ENCODE data around the gene BMI1. TPM values are rescaled to one million over a fixed set of nuclear protein-coding genes. Genes with fewer than 3 reads are reported as not detected.

Gene BMI1
- total RNA-seq, 1 experiment from 2014 or later: 124 TPM

GRCh38 chr10:22345301-22346095, 24.6 kb downstream of the BMI1 start, which contains the start of gene SPAG6:
Gene SPAG6, plus strand, starts transcription at chr10:22345496. Its CDS starts 116 bp downstream, at chr10:22345612.
- Histone ChIP-seq H3K4me2 (ENCODE audit: low read length) (no peak within 1 kb of the TSS), H3K9me3 (ENCODE audit: low read length) (no peaks in the 10 kb centered on the region), H3K9me2 (replicated peaks; ENCODE audit: low read length) (no peaks in the 10 kb centered on the region), H3K27ac (ENCODE audit: low read length) (no peak within 1 kb of the TSS), H3K4me1 (ENCODE audit: insufficient read depth, low read length) (peaks cover 10% of the 10 kb centered on the region), H3K9ac (ENCODE audit: low read length) (no peak within 1 kb of the TSS), H3K79me2 (ENCODE audit: low read length) (peaks cover 7% of the 10 kb centered on the region; the same call in 1 of the 2 replicates), H3K4me3 (ENCODE audit: low read length) (no peak within 1 kb of the TSS), H3K27me3 (ENCODE audit: low read length) (no peaks in the 10 kb centered on the region), H3K36me3 (ENCODE audit: low read depth, low read length) (no peaks in the 10 kb centered on the region), H2AFZ (ENCODE audit: low read length) (no peak within 1 kb of the TSS), H4K20me1 (ENCODE audit: low read length) (no peaks in the 10 kb centered on the region), H3F3A (ENCODE audit: low read length, unreplicated experiment) (no peaks in the 10 kb centered on the region)
- intact Hi-C loops (cut with micrococcal nuclease): no loop called here
- DNase-seq: no peak
- ChIA-PET CTCF (no interaction called here), POLR2A (ENCODE audit: unreplicated experiment) (no interaction called here)
- TF ChIP-seq, protein P1, sequence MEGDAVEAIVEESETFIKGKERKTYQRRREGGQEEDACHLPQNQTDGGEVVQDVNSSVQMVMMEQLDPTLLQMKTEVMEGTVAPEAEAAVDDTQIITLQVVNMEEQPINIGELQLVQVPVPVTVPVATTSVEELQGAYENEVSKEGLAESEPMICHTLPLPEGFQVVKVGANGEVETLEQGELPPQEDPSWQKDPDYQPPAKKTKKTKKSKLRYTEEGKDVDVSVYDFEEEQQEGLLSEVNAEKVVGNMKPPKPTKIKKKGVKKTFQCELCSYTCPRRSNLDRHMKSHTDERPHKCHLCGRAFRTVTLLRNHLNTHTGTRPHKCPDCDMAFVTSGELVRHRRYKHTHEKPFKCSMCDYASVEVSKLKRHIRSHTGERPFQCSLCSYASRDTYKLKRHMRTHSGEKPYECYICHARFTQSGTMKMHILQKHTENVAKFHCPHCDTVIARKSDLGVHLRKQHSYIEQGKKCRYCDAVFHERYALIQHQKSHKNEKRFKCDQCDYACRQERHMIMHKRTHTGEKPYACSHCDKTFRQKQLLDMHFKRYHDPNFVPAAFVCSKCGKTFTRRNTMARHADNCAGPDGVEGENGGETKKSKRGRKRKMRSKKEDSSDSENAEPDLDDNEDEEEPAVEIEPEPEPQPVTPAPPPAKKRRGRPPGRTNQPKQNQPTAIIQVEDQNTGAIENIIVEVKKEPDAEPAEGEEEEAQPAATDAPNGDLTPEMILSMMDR (conservative IDR thresholded peaks at IDR 0.05; ENCODE audit: low read depth, low read length): no peak
- no TSS peak for BruUV-seq (replicated peaks)
- ATAC-seq: no peak

GRCh38 chr10:22346096-22346661, 25.3 kb downstream of the BMI1 start:
- Histone ChIP-seq H3K9me2 (replicated peaks; ENCODE audit: low read length) (no peaks in the 10 kb centered on the region), H4K20me1 (ENCODE audit: low read length) (no peaks in the 10 kb centered on the region), H3K4me2 (ENCODE audit: low read length) (no peak overlapping the region), H3K9me3 (ENCODE audit: low read length) (no peaks in the 10 kb centered on the region), H2AFZ (ENCODE audit: low read length) (no peak overlapping the region), H3K36me3 (ENCODE audit: low read depth, low read length) (no peaks in the 10 kb centered on the region), H3K27ac (ENCODE audit: low read length) (no peak overlapping the region), H3K27me3 (ENCODE audit: low read length) (no peaks in the 10 kb centered on the region), H3F3A (ENCODE audit: low read length, unreplicated experiment) (no peaks in the 10 kb centered on the region), H3K4me1 (ENCODE audit: insufficient read depth, low read length) (peaks cover 10% of the 10 kb centered on the region), H3K4me3 (ENCODE audit: low read length) (no peak overlapping the region), H3K79me2 (ENCODE audit: low read length) (peaks cover 6% of the 10 kb centered on the region; the same call in 1 of the 2 replicates), H3K9ac (ENCODE audit: low read length) (no peak overlapping the region)
- DNase-seq (no peak), ATAC-seq (no peak)
- BruUV-seq (replicated peaks): no TSS peak
- POLR2A ChIA-PET (ENCODE audit: unreplicated experiment): no interaction called here
- TF ChIP-seq, protein P1 (conservative IDR thresholded peaks at IDR 0.05; ENCODE audit: low read depth, low read length): no peak
- TF ChIP-seq EZH2phosphoT487 (IDR thresholded peaks at IDR 0.05; ENCODE audit: borderline replicate concordance, low read length): no peak
- TF ChIP-seq EZH2 (IDR thresholded peaks at IDR 0.05; ENCODE audit: low read length, unreplicated experiment): no peak
- CTCF ChIA-PET: no interaction called here
- intact Hi-C loops (cut with micrococcal nuclease): no loop called here

DNA sequence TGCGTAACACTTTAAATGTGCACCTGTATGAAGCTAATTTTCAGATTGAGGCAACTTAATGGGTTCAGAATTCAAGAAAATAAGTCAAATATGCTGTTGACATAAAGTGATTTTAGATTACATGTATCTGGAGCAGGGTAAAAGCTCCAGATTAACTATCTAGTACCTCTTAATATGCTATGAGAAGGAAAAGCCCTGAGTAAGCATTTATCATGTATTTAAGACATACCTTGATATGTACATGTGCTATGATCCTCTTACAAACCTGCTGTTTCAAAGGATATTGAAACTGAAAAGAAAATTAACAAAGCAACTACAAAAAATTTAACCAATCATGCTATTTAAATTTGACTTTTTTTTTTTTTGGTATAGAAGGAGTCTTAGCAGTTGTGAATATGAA, 28.9 kb downstream of the BMI1 start:
- Histone ChIP-seq H4K20me1 (ENCODE audit: low read length) (no peaks in the 10 kb centered on the region), H3K79me2 (ENCODE audit: low read length) (no peaks in the 10 kb centered on the region), H3K4me2 (ENCODE audit: low read length) (no peak overlapping the region), H3K4me3 (ENCODE audit: low read length) (no peak overlapping the region), H3K9me2 (replicated peaks; ENCODE audit: low read length) (no peaks in the 10 kb centered on the region), H3K27ac (ENCODE audit: low read length) (no peak overlapping the region), H3K36me3 (ENCODE audit: low read depth, low read length) (no peaks in the 10 kb centered on the region), H3K27me3 (ENCODE audit: low read length) (no peaks in the 10 kb centered on the region), H3K4me1 (ENCODE audit: insufficient read depth, low read length) (no peaks in the 10 kb centered on the region), H3K9ac (ENCODE audit: low read length) (no peak overlapping the region), H3K9me3 (ENCODE audit: low read length) (no peaks in the 10 kb centered on the region), H2AFZ (ENCODE audit: low read length) (no peak overlapping the region), H3F3A (ENCODE audit: low read length, unreplicated experiment) (no peaks in the 10 kb centered on the region)
- ChIA-PET POLR2A (ENCODE audit: unreplicated experiment) (interaction anchor here (0.7 kb wide), 1 partner anchor 85 kb away, joined by 5 read pairs; no protein-coding TSS in a partner anchor), CTCF (no interaction called here)
- intact Hi-C loops (cut with micrococcal nuclease): no loop called here
- no TSS peak for BruUV-seq (replicated peaks)
- TF ChIP-seq EZH2phosphoT487 (IDR thresholded peaks at IDR 0.05; ENCODE audit: borderline replicate concordance, low read length) (no peak), EZH2 (IDR thresholded peaks at IDR 0.05; ENCODE audit: low read length, unreplicated experiment) (no peak)
- TF ChIP-seq, protein P1 (conservative IDR thresholded peaks at IDR 0.05; ENCODE audit: low read depth, low read length): no peak
- ATAC-seq (no peak), DNase-seq (no peak)

Measured in PC-3 (cell line).